SH-SY5Y (cell line): ENCODE results near the gene MSL2.

Experiments
- GATA2 ChIP-seq: IDR thresholded peaks from 2 replicates; pipeline ENCODE4 v1.6.1; 2011; ENCODE audit warnings: mild to moderate bottlenecking, low read depth, low read length
- GATA3 ChIP-seq: IDR thresholded peaks from 2 replicates; pipeline ENCODE4 v1.6.1; 2011; ENCODE audit warnings: low read depth, mild to moderate bottlenecking, low read length, moderate library complexity

Gene MSL2

GRCh38 chr3:136171097-136171542 lies 25.0 kb downstream of the MSL2 start:
- TF ChIP-seq GATA3 (no peak), GATA2 (no peak)

- TF ChIP-seq GATA2 (no peak), GATA3 (no peak)
These were observed 29.6 kb downstream of the MSL2 start for GRCh38 chr3:136166507-136166906.

- no peak for TF ChIP-seq GATA2
- no peak for TF ChIP-seq GATA3
These were observed 33.8 kb downstream of the MSL2 start for GRCh38 chr3:136162322-136162721.

- TF ChIP-seq GATA2 = no peak
- TF ChIP-seq GATA3 = no peak
These were observed 34.6 kb downstream of the MSL2 start for GRCh38 chr3:136161516-136161915.

GRCh38 chr3:136152963-136153362 lies 43.2 kb downstream of the MSL2 start:
- no peak for TF ChIP-seq GATA2
- no peak for TF ChIP-seq GATA3

GRCh38 chr3:136152176-136152843 lies 43.8 kb downstream of the MSL2 start:
- TF ChIP-seq GATA2 (no peak), GATA3 (no peak)

GRCh38 chr3:136151219-136151618 lies 44.9 kb downstream of the MSL2 start:
- TF ChIP-seq GATA2 = no peak
- no peak for TF ChIP-seq GATA3

GRCh38 chr3:136149667-136150066 lies 46.5 kb downstream of the MSL2 start:
- TF ChIP-seq GATA3 = no peak
- no peak for TF ChIP-seq GATA2

GRCh38 chr3:136146981-136147729 lies 49.0 kb downstream of the MSL2 start:
- TF ChIP-seq GATA3 (no peak), GATA2 (no peak)

- no peak for TF ChIP-seq GATA3
- no peak for TF ChIP-seq GATA2
These were observed 53.5 kb downstream of the MSL2 start for GRCh38 chr3:136142592-136142991.

GRCh38 chr3:136141891-136142290 lies 54.2 kb downstream of the MSL2 start:
- TF ChIP-seq GATA3 (no peak), GATA2 (no peak)

- no peak for TF ChIP-seq GATA3
- TF ChIP-seq GATA2 = no peak
These were observed 54.8 kb downstream of the MSL2 start for GRCh38 chr3:136141291-136141785.

- no peak for TF ChIP-seq GATA2
These were observed 59.7 kb downstream of the MSL2 start for GRCh38 chr3:136136454-136136853.

GRCh38 chr3:136135039-136135802 lies 60.9 kb downstream of the MSL2 start:
- TF ChIP-seq GATA2 = no peak; the same call in 1 of the 2 replicates
- no peak for TF ChIP-seq GATA3

- no peak for TF ChIP-seq GATA2
- TF ChIP-seq GATA3 = no peak
These were observed 62.0 kb downstream of the MSL2 start for GRCh38 chr3:136134091-136134490.

- TF ChIP-seq GATA2 (no peak), GATA3 (no peak)
These were observed 74.1 kb downstream of the MSL2 start for GRCh38 chr3:136122006-136122405.
